ENCODE data around the gene SET.

DNA sequence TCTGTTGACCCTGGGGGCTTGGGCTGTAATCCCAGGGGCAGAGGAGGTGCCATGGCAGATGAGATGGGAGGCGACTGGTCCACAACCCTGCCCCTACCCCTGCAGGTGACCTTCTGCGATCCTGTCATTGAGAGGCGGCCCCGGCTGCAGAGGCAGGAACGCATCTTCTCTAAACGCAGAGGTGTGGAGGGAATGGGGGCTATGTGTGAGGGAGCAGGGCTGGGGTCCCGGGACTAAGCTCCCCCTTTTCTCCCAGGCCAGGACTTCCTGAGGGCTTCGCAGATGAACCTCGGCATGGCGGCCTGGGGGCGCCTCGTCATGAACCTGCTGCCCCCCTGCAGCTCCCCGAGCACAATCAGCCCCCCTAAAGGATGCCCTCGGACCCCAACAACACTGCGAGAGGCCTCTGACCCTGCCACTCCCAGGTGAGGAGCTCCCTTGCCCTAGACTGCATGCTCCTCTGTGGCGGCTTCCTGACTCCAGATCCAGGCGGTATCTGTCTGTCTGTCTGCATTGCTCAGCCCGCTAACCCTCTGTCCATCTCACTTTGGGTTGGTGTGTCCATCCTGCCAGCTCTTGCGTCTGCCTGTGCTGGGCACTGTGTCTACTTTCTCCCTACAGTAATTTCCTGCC is 25.0 kb downstream of the SET start:
- no peak for TF ChIP-seq SUZ12 (IDR thresholded peaks at IDR 0.05)
- TF ChIP-seq SP1 (IDR thresholded peaks at IDR 0.05), result no peak
- no peak for TF ChIP-seq LEF1 (IDR thresholded peaks at IDR 0.05; ENCODE audit: borderline replicate concordance)
- no peak for TF ChIP-seq FOXA1 (IDR thresholded peaks at IDR 0.05)
- TF ChIP-seq ARNT (IDR thresholded peaks at IDR 0.05), result no peak
- TF ChIP-seq HDGF (IDR thresholded peaks at IDR 0.05; ENCODE audit: borderline replicate concordance), result no peak
- no peak for TF ChIP-seq BHLHE40 (IDR thresholded peaks at IDR 0.05; ENCODE audit: borderline replicate concordance)
- TF ChIP-seq TARDBP (IDR thresholded peaks at IDR 0.05), result no peak
- TF ChIP-seq FOXM1 (IDR thresholded peaks at IDR 0.05; ENCODE audit: borderline replicate concordance), result no peak
- TF ChIP-seq, protein P1, sequence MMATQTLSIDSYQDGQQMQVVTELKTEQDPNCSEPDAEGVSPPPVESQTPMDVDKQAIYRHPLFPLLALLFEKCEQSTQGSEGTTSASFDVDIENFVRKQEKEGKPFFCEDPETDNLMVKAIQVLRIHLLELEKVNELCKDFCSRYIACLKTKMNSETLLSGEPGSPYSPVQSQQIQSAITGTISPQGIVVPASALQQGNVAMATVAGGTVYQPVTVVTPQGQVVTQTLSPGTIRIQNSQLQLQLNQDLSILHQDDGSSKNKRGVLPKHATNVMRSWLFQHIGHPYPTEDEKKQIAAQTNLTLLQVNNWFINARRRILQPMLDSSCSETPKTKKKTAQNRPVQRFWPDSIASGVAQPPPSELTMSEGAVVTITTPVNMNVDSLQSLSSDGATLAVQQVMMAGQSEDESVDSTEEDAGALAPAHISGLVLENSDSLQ (IDR thresholded peaks at IDR 0.05), result no peak
- no peak for TF ChIP-seq CTBP1 (IDR thresholded peaks at IDR 0.05; ENCODE audit: borderline replicate concordance)
- TF ChIP-seq ELF4 (IDR thresholded peaks at IDR 0.05), result no peak

Data from HEK293T (cell line).